GM19238 (cell line): ENCODE measurements around the gene ACAD11.
"Not testable (repeated sequence)": the region's sequence is repeated elsewhere in the genome, so short reads cannot be mapped to it uniquely, and the experiment has no call there.

ENCODE experiments used
- DNase-seq: peaks from one replicate; pipeline ENCODE4 v3.0.0; 2011; ENCODE audit warnings: low spot score; ENCODE audit not compliant: insufficient read length

The ACAD11 gene

DNA sequence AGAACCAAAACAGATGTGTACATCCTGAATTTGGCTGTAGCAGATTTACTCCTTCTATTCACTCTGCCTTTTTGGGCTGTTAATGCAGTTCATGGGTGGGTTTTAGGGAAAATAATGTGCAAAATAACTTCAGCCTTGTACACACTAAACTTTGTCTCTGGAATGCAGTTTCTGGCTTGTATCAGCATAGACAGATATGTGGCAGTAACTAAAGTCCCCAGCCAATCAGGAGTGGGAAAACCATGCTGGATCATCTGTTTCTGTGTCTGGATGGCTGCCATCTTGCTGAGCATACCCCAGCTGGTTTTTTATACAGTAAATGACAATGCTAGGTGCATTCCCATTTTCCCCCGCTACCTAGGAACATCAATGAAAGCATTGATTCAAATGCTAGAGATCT lies 59.0 kb downstream of the ACAD11 start:
- DNase-seq: not testable (repeated sequence)

DNA sequence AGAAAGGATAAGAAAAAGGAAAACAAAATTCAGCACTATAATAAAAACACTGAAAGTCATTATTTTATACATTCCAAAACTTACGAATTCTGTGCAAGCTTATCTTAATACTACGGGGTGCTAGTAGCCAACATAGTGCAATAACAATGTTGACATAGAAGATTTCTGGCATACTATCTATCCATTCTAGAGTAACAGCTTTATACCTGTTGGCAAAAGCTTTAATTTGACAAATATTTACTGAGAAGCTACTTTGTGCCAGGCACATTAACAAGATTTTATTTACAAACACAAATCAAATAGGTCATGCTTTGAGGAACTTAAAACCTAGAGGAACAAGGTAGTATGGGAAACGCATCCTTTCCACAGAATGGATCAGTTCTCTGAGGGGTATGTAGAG lies 61.4 kb downstream of the ACAD11 start:
- DNase-seq: no peak

DNA sequence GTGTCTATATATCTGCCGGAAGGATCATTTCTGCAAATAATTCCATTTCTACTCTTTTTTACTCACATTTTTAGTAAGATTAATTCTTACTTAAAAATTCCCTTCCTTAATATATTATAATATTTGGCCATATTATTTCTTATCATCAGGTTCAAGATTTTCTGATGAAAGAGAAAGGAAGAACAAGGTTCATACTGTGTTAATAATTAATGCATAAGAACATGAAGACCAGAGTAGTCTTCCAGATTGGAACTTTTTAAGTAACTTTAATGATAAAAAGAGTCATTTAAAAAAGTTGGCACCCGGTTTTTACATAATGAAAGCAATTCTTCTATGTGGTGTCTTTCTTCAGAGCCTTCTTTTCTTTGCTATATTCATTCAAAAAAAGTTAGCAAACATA lies 61.9 kb downstream of the ACAD11 start:
- no peak for DNase-seq

GRCh38 chr3:132596816-132597433 lies 62.7 kb downstream of the ACAD11 start, which contains the start of gene ACKR4:
TSS of gene ACKR4 (plus strand) at chr3:132597270. CDS start at chr3:132600398, 3,128 bp downstream.
- DNase-seq: no peak

DNA sequence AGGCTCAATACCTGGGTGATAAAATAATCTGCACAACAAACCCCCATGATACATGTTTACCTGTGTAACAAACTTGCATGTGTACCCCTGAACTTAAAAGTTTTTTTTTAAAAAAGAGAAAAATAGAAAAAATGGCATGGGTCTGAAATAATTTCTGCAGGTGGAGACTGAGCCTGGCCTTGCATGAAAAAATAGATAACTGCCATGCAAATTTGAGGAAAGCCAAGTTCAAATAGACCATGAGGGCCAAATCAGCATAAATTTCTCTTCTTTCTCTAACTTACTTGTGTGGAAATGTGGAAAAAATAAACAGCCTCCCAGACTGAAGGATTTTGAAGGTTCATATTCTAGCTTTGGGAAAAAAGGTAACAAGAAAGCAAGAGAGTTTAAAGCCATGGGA lies 63.3 kb downstream of the ACAD11 start:
- DNase-seq: no peak

DNA sequence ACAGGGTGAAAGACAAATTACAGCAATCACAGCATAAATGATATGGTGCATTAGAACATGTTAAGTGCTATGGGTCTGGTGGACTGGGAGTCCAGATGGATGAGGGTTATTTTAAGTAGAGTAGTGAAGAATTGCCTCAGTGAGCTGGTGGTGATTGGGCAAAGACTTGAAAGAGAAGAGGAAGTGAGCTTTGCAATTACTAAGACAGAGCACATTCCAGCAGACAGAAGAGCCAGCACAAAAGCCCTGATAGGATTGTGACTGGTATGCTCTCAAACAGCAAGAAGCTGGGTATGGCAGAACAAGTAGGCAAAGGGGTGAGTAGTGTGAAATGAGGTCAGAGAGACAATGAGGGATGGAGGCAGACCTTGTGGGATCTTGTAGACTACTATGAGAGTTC lies 64.6 kb downstream of the ACAD11 start:
- no peak for DNase-seq

- DNase-seq: no peak
These were observed 65.1 kb downstream of the ACAD11 start for GRCh38 chr3:132594498-132594897.

GRCh38 chr3:132593947-132594323 lies 65.7 kb downstream of the ACAD11 start:
- DNase-seq: no peak

GRCh38 chr3:132593241-132593946 lies 66.2 kb downstream of the ACAD11 start:
- no peak for DNase-seq

- no peak for DNase-seq
These were observed 67.4 kb downstream of the ACAD11 start for GRCh38 chr3:132592216-132592615.

DNA sequence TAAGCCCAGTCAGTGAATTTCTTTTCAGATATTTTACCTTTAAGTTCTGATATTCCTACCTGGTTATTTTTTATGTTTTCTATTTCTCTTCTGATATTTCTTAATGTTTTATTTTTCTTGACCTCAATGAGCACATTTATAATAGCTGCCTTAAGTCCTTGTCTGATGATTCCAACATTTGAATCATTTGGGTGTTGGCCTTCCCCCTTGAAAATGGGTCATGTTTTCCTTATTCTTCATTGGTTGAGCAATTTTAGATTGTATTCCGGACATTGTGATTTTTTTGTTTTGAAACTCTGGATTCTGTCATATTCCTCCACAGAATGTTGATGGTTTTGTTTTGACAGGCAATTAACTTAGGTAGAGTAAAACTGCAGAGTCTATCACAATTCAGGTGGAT lies 72.2 kb downstream of the ACAD11 start:
- no peak for DNase-seq

- DNase-seq: no peak
These were observed 85.8 kb downstream of the ACAD11 start for GRCh38 chr3:132573797-132574211.

DNA sequence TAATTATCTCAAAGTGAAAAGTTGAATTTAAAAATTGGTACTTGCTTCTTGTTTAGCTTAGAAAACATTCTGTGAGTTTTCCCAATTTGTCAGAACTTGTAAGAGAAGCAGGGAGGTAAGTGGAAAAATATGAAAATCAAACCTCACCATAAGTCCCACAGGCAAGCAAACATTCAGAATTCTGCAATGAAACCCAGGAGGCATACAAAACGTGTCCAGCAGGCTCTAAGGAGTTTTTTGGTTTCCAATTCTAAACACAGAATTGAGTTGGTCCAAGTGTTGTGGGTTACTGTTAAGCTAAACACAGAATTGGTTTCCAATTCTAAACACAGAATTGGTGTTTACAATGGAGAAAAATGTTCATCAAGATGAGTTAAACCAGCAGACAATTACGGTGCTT lies 89.6 kb downstream of the ACAD11 start:
- no peak for DNase-seq

GRCh38 chr3:132569580-132569979 lies 90.0 kb downstream of the ACAD11 start:
- no peak for DNase-seq

GRCh38 chr3:132569153-132569552 lies 90.5 kb downstream of the ACAD11 start:
- no peak for DNase-seq

- DNase-seq: no peak
These were observed 91.2 kb downstream of the ACAD11 start for GRCh38 chr3:132568422-132568821.

DNA sequence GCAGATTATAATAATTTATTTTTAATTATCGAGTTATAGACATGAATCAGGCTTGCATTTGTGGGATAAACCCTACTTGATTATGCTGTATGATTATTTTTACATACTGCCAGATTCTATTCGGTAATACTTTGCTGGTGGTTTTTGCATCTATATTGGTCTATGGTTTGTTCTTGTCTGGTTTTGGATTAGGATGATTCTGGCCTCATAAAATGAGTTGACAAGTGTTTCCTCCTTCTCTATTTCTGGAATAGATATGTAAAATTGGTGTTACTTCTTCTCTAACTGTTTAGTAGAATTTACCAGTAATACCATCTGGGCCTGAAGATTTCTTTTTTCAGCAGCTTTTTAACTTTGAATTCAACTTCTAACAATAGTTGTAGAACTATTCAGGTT lies 95.5 kb downstream of the ACAD11 start:
- no peak for DNase-seq

DNA sequence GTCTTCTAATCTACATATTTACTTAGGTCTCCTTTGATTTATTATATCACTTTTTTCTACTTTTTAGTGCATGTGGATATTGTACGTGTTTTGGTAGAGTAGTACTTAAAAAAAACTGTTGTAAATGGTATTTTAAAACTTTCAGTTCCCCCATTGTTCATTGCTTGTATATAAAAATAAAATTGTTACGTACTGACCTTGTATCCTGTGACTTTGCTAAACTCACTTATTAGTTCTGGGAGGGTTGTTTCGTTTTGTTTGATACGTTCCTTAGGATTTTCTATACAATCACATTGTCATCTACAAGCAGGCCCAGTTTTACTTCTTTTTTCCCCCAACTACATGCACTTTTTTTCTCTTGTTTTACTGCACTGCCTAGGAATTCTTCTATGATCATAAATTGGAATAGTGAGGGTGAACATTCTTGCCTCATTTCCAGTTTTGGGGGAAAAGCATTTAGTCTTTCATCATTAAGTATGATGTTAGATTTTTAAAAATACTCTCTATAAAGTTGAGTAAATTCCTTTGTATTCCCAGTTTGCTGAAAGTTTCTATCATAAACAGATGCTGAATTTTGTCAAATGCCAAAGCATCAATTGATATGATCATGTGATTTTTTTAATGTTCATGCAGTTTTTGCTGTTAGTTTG lies 96.1 kb downstream of the ACAD11 start:
- DNase-seq: no peak

- no peak for DNase-seq
These were observed 98.6 kb downstream of the ACAD11 start for GRCh38 chr3:132561003-132561402.

GRCh38 chr3:132556508-132557159 lies 103.0 kb downstream of the ACAD11 start:
- DNase-seq: no peak

GRCh38 chr3:132556036-132556386 lies 103.6 kb downstream of the ACAD11 start:
- not testable (repeated sequence) for DNase-seq

GRCh38 chr3:132555306-132556035 lies 104.1 kb downstream of the ACAD11 start:
- no peak for DNase-seq
